Karpas-422 (cell line): ENCODE measurements around the gene MAP2K2. TPM values are rescaled to one million over a fixed set of nuclear protein-coding genes. Genes with fewer than 3 reads are reported as not detected.
A peak's percentile ranks its signal among the peaks of the same experiment; 100 is the strongest.

Source experiments
- DNase-seq: peaks from one replicate; pipeline ENCODE4 v3.0.0-alpha.2; 2015
- H2AFZ ChIP-seq: fragments of 200-600 bp; sonication (generic); 2 replicates; pipeline ENCODE4 v1.6.1; 2014; ENCODE audit warnings: antibody characterized with exemption, low read length, mixed read lengths
- H3K27ac ChIP-seq: fragments of 200-600 bp; sonication (generic); 2 replicates; pipeline ENCODE4 v1.5.1; 2014; ENCODE audit warnings: mild to moderate bottlenecking, low read length, moderate library complexity
- H3K27me3 ChIP-seq: fragments of 200-600 bp; sonication (generic); 2 replicates; pipeline ENCODE4 v1.6.1; 2014; ENCODE audit warnings: low read length, mixed read lengths
- H3K36me3 ChIP-seq: fragments of 200-600 bp; sonication (generic); 2 replicates; pipeline ENCODE4 v1.6.1; 2014; ENCODE audit warnings: low read length, mixed read lengths; ENCODE audit not compliant: insufficient read depth
- H3K4me1 ChIP-seq: fragments of 200-600 bp; sonication (generic); 2 replicates; pipeline ENCODE4 v1.6.1; 2014; ENCODE audit warnings: mild to moderate bottlenecking, low read length, mixed read lengths
- H3K4me2 ChIP-seq: fragments of 200-600 bp; sonication (generic); 2 replicates; pipeline ENCODE4 v1.6.1; 2014; ENCODE audit warnings: low read length, low read depth, mild to moderate bottlenecking; ENCODE audit not compliant: poor library complexity, severe bottlenecking
- H3K4me3 ChIP-seq: fragments of 200-600 bp; sonication (generic); 2 replicates; pipeline ENCODE4 v1.5.1; 2014; ENCODE audit warnings: mild to moderate bottlenecking, antibody characterized with exemption, low read length, mixed read lengths
- H3K79me2 ChIP-seq: fragments of 200-600 bp; sonication (generic); 2 replicates; pipeline ENCODE4 v1.6.1; 2014; ENCODE audit warnings: mild to moderate bottlenecking, low read length, mixed read lengths
- H3K9ac ChIP-seq: fragments of 200-600 bp; sonication (generic); 2 replicates; pipeline ENCODE4 v1.6.0; 2014; ENCODE audit warnings: low read length
- H3K9me2 ChIP-seq: fragments of 200-600 bp; sonication (generic), shearing (Covaris generic); replicated peaks from 2 replicates; pipeline ENCODE4 v1.6.0; 2014; ENCODE audit warnings: mild to moderate bottlenecking, low read length, moderate library complexity; ENCODE audit not compliant: insufficient read depth
- H3K9me3 ChIP-seq: fragments of 300-700, 200-600 bp; sonication (generic); 2 replicates; pipeline ENCODE4 v1.6.1; 2014; ENCODE audit warnings: low read length, mixed read lengths
- H4K20me1 ChIP-seq: fragments of 200-600 bp; sonication (generic); 2 replicates; pipeline ENCODE4 v1.6.1; 2014; ENCODE audit warnings: mild to moderate bottlenecking, antibody characterized with exemption, low read length, low read depth; ENCODE audit not compliant: insufficient read depth
- total RNA-seq: library from RNA; depleted of rRNA; stranded (reverse); fragments of >200 nt; shearing (Covaris generic); gene quantifications from 2 replicates; pipeline ENCODE4 v1.2.3, GENCODE V29; 2014; ENCODE audit warnings: low replicate concordance

MAP2K2 gene
- total RNA-seq, 1 experiment from 2014 or later, result 106 TPM

DNA sequence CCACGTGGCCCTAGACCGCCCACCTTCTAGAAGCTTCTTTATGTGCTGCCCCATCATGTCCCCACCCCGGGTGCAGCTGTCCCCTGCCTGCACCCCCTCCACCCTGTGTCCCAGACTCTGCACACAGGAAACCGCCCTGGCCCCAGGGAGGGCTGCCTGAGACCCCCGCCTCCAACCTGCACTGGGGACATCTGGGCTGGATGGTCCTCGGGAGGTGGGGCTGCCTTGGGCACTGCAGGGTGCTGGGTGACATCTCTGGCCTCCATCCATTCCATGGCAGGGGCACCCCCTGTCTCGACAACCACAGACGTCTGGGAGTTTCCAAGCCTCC lies 39.4 kb downstream of the MAP2K2 start:
- H3K36me3 ChIP-seq, result no peaks in the 10 kb centered on the region
- no peak overlapping the region for H3K27ac ChIP-seq
- H4K20me1 ChIP-seq, result no peaks in the 10 kb centered on the region
- no peak for DNase-seq
- no peak overlapping the region for H3K4me3 ChIP-seq
- no peaks in the 10 kb centered on the region for H3K79me2 ChIP-seq
- no peak overlapping the region for H2AFZ ChIP-seq
- no peak overlapping the region for H3K9ac ChIP-seq
- H3K9me3 ChIP-seq, result no peaks in the 10 kb centered on the region
- H3K4me2 ChIP-seq, result no peak overlapping the region
- no peaks in the 10 kb centered on the region for H3K4me1 ChIP-seq
- no peaks in the 10 kb centered on the region for H3K9me2 ChIP-seq
- H3K27me3 ChIP-seq, result no peaks in the 10 kb centered on the region

DNA sequence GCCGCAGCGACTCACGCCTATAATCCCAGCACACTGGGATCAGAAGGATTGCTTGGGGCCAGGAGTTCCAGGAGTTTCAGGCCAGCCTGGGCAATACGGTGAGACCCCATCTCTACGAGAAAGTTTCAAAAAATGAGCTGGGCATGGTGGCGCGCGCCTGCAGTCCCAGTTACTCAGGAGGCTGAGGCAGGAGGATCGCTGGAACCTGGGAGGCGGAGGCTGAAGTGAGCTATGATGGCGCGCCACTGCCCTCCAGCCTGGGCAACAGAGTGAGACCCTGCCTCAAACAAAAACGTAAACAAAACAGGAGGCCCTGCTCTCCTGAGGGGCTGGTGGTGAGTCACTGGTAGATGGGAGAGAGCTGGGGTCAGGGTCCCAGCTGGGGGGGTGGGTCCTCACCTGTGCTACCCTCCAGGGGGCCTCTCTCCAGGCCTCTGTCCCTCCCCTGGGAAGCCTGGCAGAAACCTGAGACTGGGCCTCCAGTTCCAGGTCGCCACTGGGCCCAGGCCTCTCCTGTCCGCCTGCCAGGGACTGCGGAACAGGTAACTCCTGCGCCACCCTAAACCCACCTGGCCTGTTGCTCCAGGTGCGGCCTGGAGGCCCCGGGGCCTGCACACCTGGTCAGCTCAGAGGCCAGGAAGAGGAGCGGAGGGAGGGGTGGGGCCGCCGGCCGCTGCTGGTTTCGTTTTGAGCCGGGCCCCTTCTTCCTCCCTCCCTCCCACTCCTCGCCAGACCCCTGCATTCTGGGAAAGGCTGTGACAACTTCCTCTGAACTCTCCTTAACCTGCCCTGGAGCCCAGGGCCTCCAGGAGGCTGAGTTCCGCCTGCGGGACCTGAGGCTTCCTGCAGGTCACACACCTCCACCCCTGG lies 40.0 kb downstream of the MAP2K2 start:
- no peak overlapping the region for H2AFZ ChIP-seq
- H3K9ac ChIP-seq, result no peak overlapping the region
- H4K20me1 ChIP-seq, result no peaks in the 10 kb centered on the region
- no peaks in the 10 kb centered on the region for H3K79me2 ChIP-seq
- no peaks in the 10 kb centered on the region for H3K36me3 ChIP-seq
- H3K4me2 ChIP-seq, result no peak overlapping the region
- DNase-seq, result no peak
- no peaks in the 10 kb centered on the region for H3K9me3 ChIP-seq
- H3K4me3 ChIP-seq, result no peak overlapping the region
- H3K27me3 ChIP-seq, result no peaks in the 10 kb centered on the region
- H3K9me2 ChIP-seq, result no peaks in the 10 kb centered on the region
- H3K4me1 ChIP-seq, result no peaks in the 10 kb centered on the region
- H3K27ac ChIP-seq, result no peak overlapping the region

DNA sequence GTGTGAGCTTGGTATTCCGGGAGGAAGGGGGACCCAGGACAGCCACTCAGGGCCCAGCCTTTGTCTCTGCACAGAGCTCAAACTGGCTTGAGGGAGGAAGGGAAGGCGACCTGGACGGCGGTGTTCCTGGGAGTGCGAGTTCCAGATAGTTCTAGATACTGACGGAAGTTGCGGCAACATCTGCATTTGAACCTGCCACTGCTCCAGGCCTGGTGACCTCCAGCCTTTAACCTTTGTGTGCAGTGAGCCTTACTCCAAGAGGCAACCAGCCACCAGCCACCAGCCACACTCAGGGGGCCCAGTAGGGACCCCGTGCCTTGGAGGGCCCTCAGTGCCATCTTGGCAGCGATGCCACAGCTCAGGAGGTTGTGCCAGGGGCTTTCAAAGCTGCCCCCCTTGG lies 41.8 kb downstream of the MAP2K2 start:
- Histone ChIP-seq H3K9me3 (no peaks in the 10 kb centered on the region), H3K27ac (no peak overlapping the region), H3K4me3 (no peak overlapping the region), H3K36me3 (no peaks in the 10 kb centered on the region), H2AFZ (no peak overlapping the region), H3K4me2 (no peak overlapping the region), H3K9ac (no peak overlapping the region), H3K79me2 (no peaks in the 10 kb centered on the region), H3K27me3 (no peaks in the 10 kb centered on the region), H3K9me2 (no peaks in the 10 kb centered on the region), H3K4me1 (peaks cover 16% of the 10 kb centered on the region), H4K20me1 (no peaks in the 10 kb centered on the region)
- DNase-seq, result no peak

DNA sequence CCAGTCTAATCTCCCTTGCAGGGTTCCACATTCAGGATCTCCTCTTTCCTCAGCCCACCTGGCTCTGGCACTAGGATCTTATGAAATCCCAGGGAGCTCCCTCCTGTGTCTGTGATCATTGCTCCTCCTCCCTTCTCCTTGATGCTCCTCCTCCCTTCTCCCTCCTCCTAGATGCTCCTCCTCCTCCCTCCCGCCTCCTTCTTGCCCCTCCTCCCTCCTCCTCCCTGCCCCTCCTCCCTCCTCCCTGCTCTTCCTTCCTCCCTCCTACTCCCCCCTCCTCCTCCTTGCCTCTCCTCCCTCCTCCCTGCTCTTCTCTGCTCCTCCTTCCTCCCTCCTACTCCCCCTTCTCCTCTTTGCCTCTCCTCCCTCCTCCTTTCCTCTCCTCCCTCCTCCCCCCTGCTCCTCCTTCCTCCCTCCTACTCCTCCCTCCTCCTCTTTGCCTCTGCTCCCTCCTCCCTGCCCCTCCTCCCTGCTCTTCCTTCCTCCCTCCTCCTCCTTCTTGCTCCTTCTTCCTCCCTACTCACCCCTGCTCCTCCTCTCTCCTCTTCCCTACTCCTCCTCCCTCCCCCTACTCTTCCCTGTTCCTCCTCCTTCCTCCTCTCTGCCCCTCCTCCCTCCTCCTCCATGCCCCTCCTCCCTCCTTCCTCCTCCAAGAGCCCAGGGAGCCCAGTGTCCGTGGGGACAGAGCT lies 42.3 kb downstream of the MAP2K2 start:
- no peak overlapping the region for H2AFZ ChIP-seq
- no peak for DNase-seq
- no peak overlapping the region for H3K4me2 ChIP-seq
- no peaks in the 10 kb centered on the region for H3K9me2 ChIP-seq
- no peaks in the 10 kb centered on the region for H3K9me3 ChIP-seq
- no peaks in the 10 kb centered on the region for H3K27me3 ChIP-seq
- H3K36me3 ChIP-seq, result no peaks in the 10 kb centered on the region
- no peak overlapping the region for H3K27ac ChIP-seq
- no peak overlapping the region for H3K9ac ChIP-seq
- no peaks in the 10 kb centered on the region for H3K79me2 ChIP-seq
- no peaks in the 10 kb centered on the region for H4K20me1 ChIP-seq
- peaks cover 19% of the 10 kb centered on the region for H3K4me1 ChIP-seq
- no peak overlapping the region for H3K4me3 ChIP-seq

DNA sequence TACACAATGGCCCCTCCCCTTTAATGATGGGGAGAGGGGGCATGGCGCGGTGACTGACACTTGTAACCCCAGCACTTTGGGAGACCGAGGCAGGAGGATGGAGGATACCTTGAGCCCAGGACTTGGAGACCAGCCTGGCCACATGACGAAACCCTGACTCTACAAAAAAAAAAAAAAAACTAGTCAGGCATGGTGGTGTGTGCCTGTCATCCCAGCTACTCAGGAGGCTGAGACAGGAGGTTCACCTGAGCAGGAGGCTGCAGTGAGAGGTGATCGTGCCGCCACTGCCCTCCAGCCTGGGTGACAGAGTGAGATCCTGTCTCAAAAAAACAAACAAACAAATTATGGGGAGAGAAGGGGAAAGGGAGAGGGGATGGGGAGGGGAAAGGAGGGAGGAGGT lies 43.4 kb downstream of the MAP2K2 start:
- no peak for DNase-seq
- no peak overlapping the region for H3K9ac ChIP-seq
- no peaks in the 10 kb centered on the region for H3K36me3 ChIP-seq
- H3K9me3 ChIP-seq, result no peaks in the 10 kb centered on the region
- H3K4me1 ChIP-seq, result peaks cover 19% of the 10 kb centered on the region
- H3K79me2 ChIP-seq, result no peaks in the 10 kb centered on the region
- H4K20me1 ChIP-seq, result no peaks in the 10 kb centered on the region
- H3K27ac ChIP-seq, result no peak overlapping the region
- no peak overlapping the region for H3K4me2 ChIP-seq
- no peaks in the 10 kb centered on the region for H3K27me3 ChIP-seq
- no peaks in the 10 kb centered on the region for H3K9me2 ChIP-seq
- H2AFZ ChIP-seq, result no peak overlapping the region
- H3K4me3 ChIP-seq, result no peak overlapping the region

DNA sequence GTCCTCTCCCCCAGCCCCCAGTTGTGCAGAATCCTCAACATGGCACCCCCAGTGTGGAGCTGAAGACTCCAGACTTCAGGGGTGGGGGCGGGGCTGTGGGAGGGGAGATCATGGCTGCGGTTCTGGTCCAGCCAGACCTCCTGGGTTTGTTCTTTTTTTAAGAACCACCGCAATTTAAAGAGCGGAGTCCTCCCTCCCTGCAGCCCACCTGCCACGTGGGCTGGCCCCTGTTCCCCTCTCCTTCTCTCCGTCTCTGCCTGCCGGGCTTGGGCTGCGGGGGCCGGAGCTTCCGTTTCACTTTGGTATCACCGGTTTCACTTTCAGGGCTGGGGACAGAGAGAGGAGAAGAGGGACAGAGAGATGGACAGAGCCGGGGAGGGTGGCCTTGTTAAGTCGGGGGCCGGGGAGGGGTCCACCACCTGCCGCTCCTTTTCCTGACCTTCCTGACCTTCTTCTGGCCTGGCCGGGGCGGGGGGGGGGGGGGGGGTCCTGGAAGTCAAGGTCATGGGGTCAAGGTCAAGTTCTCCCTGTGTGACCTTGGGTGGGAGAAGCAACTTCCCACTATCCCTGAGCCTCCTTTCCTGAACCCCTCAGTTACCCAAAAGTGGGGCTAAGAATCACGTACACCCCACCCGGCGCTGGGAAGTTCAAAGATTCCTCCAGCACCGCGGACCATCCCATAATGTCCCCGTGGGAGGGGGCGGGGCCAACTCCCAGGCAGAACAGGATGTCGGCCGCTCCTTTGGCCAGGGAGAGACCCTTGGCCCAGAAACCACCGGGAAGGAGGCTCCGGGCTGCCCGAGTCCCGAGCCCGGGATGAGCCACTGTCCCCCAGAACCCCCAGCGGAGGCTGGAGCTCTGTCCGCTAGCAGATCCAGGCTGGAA lies 45.9 kb downstream of the MAP2K2 start:
- peaks cover 19% of the 10 kb centered on the region for H3K4me1 ChIP-seq
- H3K9me3 ChIP-seq, result no peaks in the 10 kb centered on the region
- H4K20me1 ChIP-seq, result no peaks in the 10 kb centered on the region
- H3K4me2 ChIP-seq, result peak overlapping the region; percentile 89
- H3K27ac ChIP-seq, result peak overlapping the region; percentile 60
- H3K36me3 ChIP-seq, result no peaks in the 10 kb centered on the region
- peak; percentile 85 for DNase-seq
- peak overlapping the region; percentile 77 for H3K4me3 ChIP-seq
- H3K9me2 ChIP-seq, result no peaks in the 10 kb centered on the region
- peak overlapping the region; percentile 97 for H2AFZ ChIP-seq
- no peaks in the 10 kb centered on the region for H3K79me2 ChIP-seq
- H3K9ac ChIP-seq, result peak overlapping the region; percentile 85
- no peaks in the 10 kb centered on the region for H3K27me3 ChIP-seq

DNA sequence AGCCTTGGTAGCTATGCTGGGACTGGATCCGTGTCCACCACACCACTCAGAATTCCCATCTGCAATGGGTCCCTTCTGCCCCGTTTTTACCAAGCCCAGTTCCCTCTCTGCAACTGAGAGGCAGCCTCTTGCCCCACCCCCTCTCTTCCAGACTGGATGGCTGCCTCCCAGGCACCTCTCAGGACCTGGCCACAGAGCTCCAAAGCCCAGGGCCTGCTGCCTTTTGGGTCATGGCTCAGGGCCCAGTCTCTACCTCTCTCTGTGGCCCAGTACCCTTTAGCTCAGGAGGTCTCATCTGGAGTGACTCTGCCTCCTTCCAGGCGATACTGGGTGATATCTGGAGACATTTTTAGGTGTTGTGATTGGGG lies 46.9 kb downstream of the MAP2K2 start:
- no peak for DNase-seq
- H3K4me3 ChIP-seq, result no peak overlapping the region; the same call in 1 of the 2 replicates
- no peaks in the 10 kb centered on the region for H3K36me3 ChIP-seq
- no peaks in the 10 kb centered on the region for H3K9me3 ChIP-seq
- H3K79me2 ChIP-seq, result no peaks in the 10 kb centered on the region
- no peaks in the 10 kb centered on the region for H4K20me1 ChIP-seq
- H3K27me3 ChIP-seq, result no peaks in the 10 kb centered on the region
- peaks cover 19% of the 10 kb centered on the region for H3K4me1 ChIP-seq
- peak overlapping the region; percentile 97; the same call in 1 of the 2 replicates for H2AFZ ChIP-seq
- H3K9ac ChIP-seq, result peak overlapping the region; percentile 85
- peak overlapping the region; percentile 89 for H3K4me2 ChIP-seq
- no peak overlapping the region for H3K27ac ChIP-seq
- H3K9me2 ChIP-seq, result no peaks in the 10 kb centered on the region

DNA sequence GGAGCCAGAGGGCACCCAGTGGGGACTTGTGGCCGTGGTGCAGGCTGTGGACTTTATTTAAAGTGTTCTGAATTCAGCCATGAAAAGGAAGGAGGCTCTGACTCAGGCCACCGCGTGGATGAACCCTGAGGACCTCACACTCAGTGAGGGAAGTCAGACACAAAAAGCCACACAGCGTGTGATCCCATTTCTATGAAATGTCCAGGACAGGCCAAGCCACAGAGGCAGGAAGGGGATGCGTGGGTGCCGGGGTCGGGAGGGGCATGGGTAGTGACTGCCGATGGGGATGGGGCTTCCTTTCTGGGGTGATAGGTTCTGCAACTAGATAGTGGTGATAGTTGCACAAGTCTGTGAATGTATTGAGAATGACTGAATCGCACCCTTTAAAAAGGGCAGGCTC lies 48.5 kb downstream of the MAP2K2 start:
- Histone ChIP-seq H3K9ac (no peak overlapping the region), H2AFZ (no peak overlapping the region), H3K9me2 (no peaks in the 10 kb centered on the region), H3K79me2 (no peaks in the 10 kb centered on the region), H4K20me1 (no peaks in the 10 kb centered on the region), H3K4me3 (no peak overlapping the region), H3K36me3 (no peaks in the 10 kb centered on the region), H3K27ac (no peak overlapping the region), H3K27me3 (no peaks in the 10 kb centered on the region), H3K4me1 (peaks cover 19% of the 10 kb centered on the region), H3K9me3 (no peaks in the 10 kb centered on the region), H3K4me2 (no peak overlapping the region)
- DNase-seq, result no peak
